ENCODE measurements around the gene ZNF148.

DNA sequence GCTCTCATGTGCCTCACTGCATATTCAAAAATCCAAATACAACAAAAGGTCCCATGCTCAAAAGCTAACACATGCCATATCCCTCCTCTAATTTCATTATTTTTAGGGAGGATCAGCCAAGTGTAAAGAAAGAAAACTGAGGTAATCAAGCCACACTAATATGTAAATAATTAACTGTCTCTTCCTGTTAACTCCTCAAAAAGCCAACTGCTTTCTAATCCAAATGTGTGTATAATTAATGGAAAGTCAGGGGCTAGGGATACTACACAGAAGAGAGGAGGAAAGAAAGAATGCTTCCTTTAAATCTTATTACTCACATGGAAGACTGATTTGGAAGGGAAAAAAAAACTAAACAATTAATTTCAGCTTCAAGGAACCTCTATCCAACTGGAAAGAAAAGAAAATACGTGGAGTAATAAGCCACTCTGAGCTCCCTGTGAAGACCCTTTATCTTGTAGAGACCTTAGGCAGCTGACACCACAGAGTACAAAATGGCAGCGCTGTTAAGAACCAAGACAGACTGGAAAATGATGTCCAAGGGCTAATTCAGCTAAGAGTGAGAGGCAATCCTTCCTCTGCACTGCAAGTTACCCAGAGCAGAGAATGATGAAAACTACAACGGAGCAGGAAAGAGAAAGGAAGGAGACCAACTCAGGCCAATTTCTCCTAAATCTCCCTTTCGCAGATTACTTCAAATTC lies 56.8 kb downstream of the ZNF148 start:
- TF ChIP-seq POLR2AphosphoS5 (IDR thresholded peaks at IDR 0.05; ENCODE audit: low read depth, low read length), result no peak
- TF ChIP-seq POLR2A (IDR thresholded peaks at IDR 0.05; ENCODE audit: low read depth, low read length), result no peak
- no peak for TF ChIP-seq TAF1 (IDR thresholded peaks at IDR 0.05; ENCODE audit: borderline replicate concordance, low read depth, low read length)
